OCI-LY3 (cell line): ENCODE results near the gene ACBD7.
A peak's percentile ranks its signal among the peaks of the same experiment; 100 is the strongest.

Experiments
- H2AFZ ChIP-seq: fragments of 200-600, 300-600 bp; shearing (Covaris generic); 2 replicates; pipeline ENCODE4 v1.6.0; 2014; ENCODE audit warnings: antibody characterized with exemption, low read depth, low read length
- H3K27ac ChIP-seq: fragments of 200-600, 300-600 bp; sonication (generic); 2 replicates; pipeline ENCODE4 v1.5.1; 2014; ENCODE audit warnings: mild to moderate bottlenecking, low read length, moderate library complexity, mixed read lengths
- H3K27me3 ChIP-seq: fragments of 200-600, 300-600 bp; sonication (generic); 2 replicates; pipeline ENCODE4 v1.6.1; 2014; ENCODE audit warnings: low read depth, low read length, mixed read lengths
- H3K36me3 ChIP-seq: fragments of 200-600, 300-600 bp; sonication (generic); replicated peaks from 2 replicates; pipeline ENCODE3; 2014; ENCODE audit warnings: low read depth, low read length, mixed read lengths
- H3K4me1 ChIP-seq: fragments of 300-600, 200-600 bp; sonication (generic); 2 replicates; pipeline ENCODE4 v1.6.1; 2014; ENCODE audit warnings: low read length, mixed read lengths
- H3K4me2 ChIP-seq: fragments of 200-600, 300-600 bp; sonication (generic); 2 replicates; pipeline ENCODE4 v1.6.1; 2014; ENCODE audit warnings: low read length, mixed read lengths
- H3K4me3 ChIP-seq: fragments of 300-600, 200-600 bp; sonication (generic); 2 replicates; pipeline ENCODE4 v1.5.1; 2014; ENCODE audit warnings: antibody characterized with exemption, mild to moderate bottlenecking, low read length, moderate library complexity
- H3K79me2 ChIP-seq: fragments of 300-600, 200-600 bp; shearing (Covaris generic); 2 replicates; pipeline ENCODE4 v1.6.1; 2014; ENCODE audit warnings: mild to moderate bottlenecking, low read length, mixed read lengths
- H3K9ac ChIP-seq: fragments of 300-600, 200-600 bp; shearing (Covaris generic); 2 replicates; pipeline ENCODE4 v1.6.0; 2014; ENCODE audit warnings: mild to moderate bottlenecking, low read length, moderate library complexity
- H3K9me3 ChIP-seq: fragments of 200-600, 300-600 bp; shearing (Covaris generic); 2 replicates; pipeline ENCODE4 v1.6.1; 2014; ENCODE audit warnings: low read length, mixed read lengths; ENCODE audit not compliant: insufficient read depth
- H4K20me1 ChIP-seq: fragments of 200-600, 300-600 bp; sonication (generic); 2 replicates; pipeline ENCODE4 v1.6.1; 2016; ENCODE audit warnings: low read length, mixed read lengths; ENCODE audit not compliant: insufficient read depth
- CTCF ChIP-seq: fragments of 200-600, 300-600 bp; sonication (generic); IDR thresholded peaks from 2 replicates; pipeline ENCODE4 v1.5.1; 2014; ENCODE audit warnings: antibody characterized with exemption, low read length, low read depth
- EZH2phosphoT487 ChIP-seq: fragments of 200-600 bp; shearing (Covaris generic); IDR thresholded peaks from 2 replicates; pipeline ENCODE4 v1.6.1; 2018; ENCODE audit warnings: antibody characterized with exemption, mixed run types, low read depth

Gene ACBD7

GRCh38 chr10:15122477-15123030, 34.0 kb upstream of the ACBD7 start:
- Histone ChIP-seq H3K9me3 (no peaks in the 10 kb centered on the region), H3K9ac (no peak overlapping the region), H3K4me1 (peaks cover 9% of the 10 kb centered on the region; the same call in 1 of the 2 replicates), H3K4me3 (no peak overlapping the region), H2AFZ (no peak overlapping the region), H3K4me2 (peak overlapping the region; percentile 32; the same call in 1 of the 2 replicates), H4K20me1 (no peaks in the 10 kb centered on the region), H3K27me3 (no peaks in the 10 kb centered on the region), H3K36me3 (no peaks in the 10 kb centered on the region), H3K79me2 (no peaks in the 10 kb centered on the region), H3K27ac (peak overlapping the region; percentile 28; the same call in 1 of the 2 replicates)
- TF ChIP-seq EZH2phosphoT487 (no peak), CTCF (no peak)

- TF ChIP-seq CTCF (no peak), EZH2phosphoT487 (no peak)
- no peaks in the 10 kb centered on the region for H3K9me3 ChIP-seq
- H3K4me1 ChIP-seq = peaks cover 9% of the 10 kb centered on the region; the same call in 1 of the 2 replicates
- H3K36me3 ChIP-seq = no peaks in the 10 kb centered on the region
- H3K9ac ChIP-seq = no peak overlapping the region
- no peak overlapping the region for H2AFZ ChIP-seq
- no peak overlapping the region for H3K4me2 ChIP-seq
- no peak overlapping the region for H3K4me3 ChIP-seq
- no peaks in the 10 kb centered on the region for H4K20me1 ChIP-seq
- no peaks in the 10 kb centered on the region for H3K27me3 ChIP-seq
- no peak overlapping the region for H3K27ac ChIP-seq
- no peaks in the 10 kb centered on the region for H3K79me2 ChIP-seq
Measured at GRCh38 chr10:15121707-15122106, 33.1 kb upstream of the ACBD7 start.

GRCh38 chr10:15120523-15120922, 31.9 kb upstream of the ACBD7 start:
- H3K27ac ChIP-seq = no peak overlapping the region
- H3K4me2 ChIP-seq = no peak overlapping the region
- TF ChIP-seq CTCF (no peak), EZH2phosphoT487 (no peak)
- H3K9ac ChIP-seq = no peak overlapping the region
- no peaks in the 10 kb centered on the region for H4K20me1 ChIP-seq
- H3K27me3 ChIP-seq = no peaks in the 10 kb centered on the region
- no peaks in the 10 kb centered on the region for H3K36me3 ChIP-seq
- no peaks in the 10 kb centered on the region for H3K79me2 ChIP-seq
- H3K4me1 ChIP-seq = peaks cover 9% of the 10 kb centered on the region; the same call in 1 of the 2 replicates
- no peaks in the 10 kb centered on the region for H3K9me3 ChIP-seq
- no peak overlapping the region for H2AFZ ChIP-seq
- H3K4me3 ChIP-seq = no peak overlapping the region

GRCh38 chr10:15118615-15119014, 30.0 kb upstream of the ACBD7 start:
- Histone ChIP-seq H3K79me2 (no peaks in the 10 kb centered on the region), H3K9me3 (no peaks in the 10 kb centered on the region), H3K27ac (no peak overlapping the region), H3K4me3 (no peak overlapping the region), H3K4me1 (peaks cover 9% of the 10 kb centered on the region; the same call in 1 of the 2 replicates), H3K36me3 (no peaks in the 10 kb centered on the region), H3K27me3 (no peaks in the 10 kb centered on the region), H3K4me2 (no peak overlapping the region), H4K20me1 (no peaks in the 10 kb centered on the region), H3K9ac (no peak overlapping the region), H2AFZ (no peak overlapping the region)
- TF ChIP-seq EZH2phosphoT487 (no peak), CTCF (no peak)
